ENCODE data around the gene KCNK17. TPM values are rescaled to one million over a fixed set of nuclear protein-coding genes. Genes with fewer than 3 reads are reported as not detected.
"Not testable (repeated sequence)": the region's sequence is repeated elsewhere in the genome, so short reads cannot be mapped to it uniquely, and the experiment has no call there.

The KCNK17 gene
- total RNA-seq, 1 experiment from 2014 or later = not detected

DNA sequence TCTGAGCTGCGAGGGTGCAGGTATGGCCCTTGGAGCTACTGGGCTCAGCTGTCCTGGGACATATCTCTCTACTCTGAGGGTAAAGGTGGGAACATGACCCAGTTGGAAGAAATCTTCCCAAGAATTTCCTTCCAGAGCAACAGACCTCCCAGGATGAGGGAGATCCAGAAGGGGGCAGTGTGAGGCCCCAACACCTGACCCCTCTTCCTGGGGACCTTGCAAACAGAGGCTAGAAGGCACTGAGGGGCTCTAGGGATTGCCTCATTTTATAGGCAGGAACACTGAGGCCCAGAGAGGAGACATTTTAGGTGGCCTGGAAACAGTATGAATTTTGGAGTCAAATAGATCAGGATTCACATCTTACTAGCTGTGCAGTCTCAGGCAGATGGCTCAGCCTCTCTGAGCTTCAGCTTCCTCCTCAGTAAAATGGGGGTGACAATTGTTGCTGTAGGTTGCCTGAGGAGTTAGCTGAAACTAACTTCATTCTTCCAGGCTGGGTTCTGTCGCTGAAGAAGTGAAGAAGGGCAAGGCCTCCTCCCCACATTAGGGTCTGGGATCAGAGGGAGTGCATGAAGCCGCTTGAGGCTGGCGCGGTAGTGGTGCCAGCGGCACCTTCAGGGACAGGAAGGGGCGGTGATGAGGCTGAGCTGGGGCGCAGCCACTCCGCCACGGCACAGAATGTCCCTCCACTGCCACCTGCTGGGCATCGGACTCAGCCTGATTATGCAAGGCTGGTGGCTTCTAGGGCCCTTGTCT lies 11.4 kb downstream of the KCNK17 start:
- DNase-seq (ENCODE audit: low read depth) = peak; percentile 91

DNA sequence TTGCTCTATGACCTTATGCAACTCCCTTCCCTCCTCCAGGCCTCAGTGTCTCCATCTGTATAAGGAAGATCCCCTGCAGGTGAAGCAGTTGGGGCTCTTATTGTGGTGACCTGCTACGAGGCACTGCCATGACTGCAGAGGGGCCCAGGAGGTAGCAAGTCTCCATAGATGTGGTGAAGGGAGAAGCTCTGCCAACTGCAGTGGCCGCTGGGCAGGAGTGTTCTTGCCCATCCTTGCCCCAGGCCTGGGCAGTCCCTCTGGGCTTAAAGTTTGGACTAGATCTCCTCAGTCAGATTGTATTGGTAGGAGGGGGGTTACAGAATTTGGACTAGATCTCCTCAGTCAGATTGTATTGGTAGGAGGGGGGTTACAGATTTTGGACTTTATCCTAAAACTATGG lies 12.2 kb downstream of the KCNK17 start:
- DNase-seq (ENCODE audit: low read depth) = no peak

DNA sequence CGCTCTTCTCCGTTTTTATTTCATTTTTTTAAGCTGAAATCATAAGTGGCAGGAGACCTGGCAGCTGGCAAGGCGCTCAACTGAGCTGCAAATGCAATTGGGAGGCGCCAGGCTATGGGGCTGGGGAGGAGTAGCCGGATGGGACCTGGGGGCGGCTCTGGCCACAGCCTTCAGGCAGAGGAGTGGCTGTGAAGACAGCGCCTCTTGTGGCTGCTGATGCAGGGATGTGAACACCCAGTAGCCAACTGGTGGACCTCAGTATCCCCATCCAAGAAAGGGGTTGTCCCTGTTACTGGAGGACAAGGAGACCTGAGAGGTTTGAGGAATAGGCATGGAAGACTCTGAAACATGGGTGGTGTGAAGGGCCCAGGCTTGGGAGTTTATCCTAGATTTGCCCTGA lies 12.6 kb downstream of the KCNK17 start:
- DNase-seq (ENCODE audit: low read depth) = peak; percentile 65

DNA sequence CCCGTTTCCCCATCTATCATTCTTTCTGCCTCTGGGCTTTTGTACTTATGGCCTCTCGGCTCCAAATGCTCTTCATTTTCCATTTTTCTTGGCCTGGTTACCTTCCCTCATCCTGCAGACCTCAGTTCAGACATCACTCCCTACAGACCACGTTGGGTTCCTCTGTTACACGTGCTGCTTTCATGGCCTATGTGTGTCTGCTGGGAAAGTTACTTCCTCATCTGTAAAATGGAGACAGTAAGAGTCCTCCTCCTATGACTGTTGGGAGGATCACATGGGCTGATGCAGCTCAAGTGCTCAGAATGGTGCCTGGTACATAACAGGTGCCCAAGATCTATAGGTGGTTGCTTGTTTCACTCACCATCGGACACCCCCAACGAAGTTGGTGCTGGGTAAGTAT lies 13.5 kb downstream of the KCNK17 start:
- no peak for DNase-seq (ENCODE audit: low read depth)

DNA sequence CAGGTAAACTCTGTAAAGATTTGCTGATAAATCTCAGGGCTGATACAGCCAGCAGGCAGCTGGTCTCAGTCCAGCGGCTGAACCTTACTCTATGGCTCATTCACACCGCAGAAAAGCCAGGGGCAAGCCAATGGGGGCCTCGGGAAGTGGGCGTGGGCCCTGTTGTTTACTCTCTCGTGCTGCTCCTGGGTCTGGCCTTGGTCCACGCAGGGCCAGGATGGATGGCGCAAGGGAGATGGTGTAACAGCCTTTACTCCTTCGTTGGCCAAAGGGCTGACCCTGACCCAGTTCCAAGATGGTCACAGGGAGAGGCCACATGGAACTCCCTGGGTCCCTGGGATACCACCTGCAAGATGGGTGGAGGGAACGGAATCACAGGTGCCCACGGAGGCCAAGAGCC lies 16.2 kb downstream of the KCNK17 start:
- DNase-seq (ENCODE audit: low read depth) = no peak

DNA sequence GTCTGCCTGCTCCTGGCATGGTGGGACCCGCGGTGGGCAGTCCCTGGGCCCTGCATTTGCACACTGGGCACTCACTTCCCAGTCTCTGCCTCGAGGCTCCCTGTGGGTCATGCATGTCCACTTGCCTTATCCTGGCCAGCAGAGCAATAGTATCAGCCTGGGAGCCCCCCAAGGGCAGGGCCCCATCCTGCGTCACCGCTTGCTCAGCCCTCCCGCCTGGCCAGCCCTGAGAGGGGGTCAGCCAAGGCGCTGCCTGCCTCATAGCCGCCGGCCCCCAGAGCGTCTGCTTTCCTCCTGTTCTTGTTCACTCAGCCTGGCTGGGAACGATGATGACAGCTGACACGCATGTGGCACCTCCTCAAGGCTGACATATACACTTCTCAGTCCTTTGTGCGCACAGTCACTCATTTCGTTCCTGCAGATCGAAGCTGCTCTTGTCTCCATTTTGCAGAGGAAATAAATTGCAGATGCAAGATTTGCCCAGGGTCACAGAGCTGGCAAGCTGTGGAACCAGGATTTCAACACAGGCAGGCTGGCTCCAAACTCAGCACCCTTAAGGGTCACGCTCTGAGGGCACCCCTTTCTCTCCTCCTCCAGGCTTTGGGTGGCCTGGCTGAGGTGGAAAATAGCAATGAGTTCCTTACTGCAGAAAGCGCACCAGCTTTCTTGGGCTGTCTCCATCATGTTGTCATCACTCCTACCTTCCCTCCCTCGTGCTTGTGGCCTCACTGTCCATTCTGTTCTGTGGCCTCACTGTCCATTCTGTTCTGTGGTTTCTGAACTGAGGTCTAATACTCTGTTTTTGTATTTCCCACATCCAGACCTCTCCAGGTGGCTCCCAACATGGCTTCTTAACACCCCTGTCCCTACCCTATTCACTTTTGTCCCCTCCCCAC lies 17.2 kb downstream of the KCNK17 start:
- DNase-seq (ENCODE audit: low read depth) = peak; percentile 75

DNA sequence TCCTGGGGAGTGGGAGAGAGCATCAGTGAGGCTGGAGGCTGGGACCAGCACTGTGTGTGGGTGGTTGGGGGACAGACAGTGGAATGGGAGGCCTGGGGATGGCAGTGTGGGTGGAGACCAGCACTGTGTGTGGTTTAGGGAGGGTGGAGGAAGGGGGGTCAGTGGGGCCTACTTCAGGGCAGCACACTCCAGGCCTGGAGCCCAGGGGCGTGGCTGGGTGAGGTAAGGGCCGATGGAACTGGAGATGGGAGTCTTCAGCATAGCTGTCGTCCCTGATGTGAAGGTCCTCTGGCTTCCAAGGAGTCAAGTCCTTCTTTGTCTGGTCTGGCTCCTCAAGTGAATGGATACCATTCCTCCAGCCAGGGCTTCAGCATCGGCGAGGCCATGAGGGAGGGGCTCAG lies 18.6 kb downstream of the KCNK17 start:
- peak; percentile 64 for DNase-seq (ENCODE audit: low read depth)

DNA sequence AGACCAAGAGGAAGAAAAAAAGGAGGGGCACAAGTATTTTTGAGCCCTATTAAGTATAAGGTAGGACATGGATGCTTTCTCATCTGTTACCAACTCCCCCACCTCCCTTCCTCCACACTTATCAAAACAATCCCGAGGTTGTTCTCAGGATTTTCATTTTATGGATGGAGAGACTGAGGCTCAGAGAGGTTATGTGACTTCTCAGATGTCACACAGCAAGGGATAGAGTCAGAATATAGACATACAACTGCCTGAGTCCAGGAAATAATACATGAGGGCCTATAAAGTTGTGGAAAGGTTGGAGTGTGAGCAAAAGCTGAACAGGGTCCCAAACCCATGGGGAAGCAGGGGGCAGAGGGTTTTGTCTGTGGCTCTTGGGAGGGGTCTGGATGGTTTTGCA lies 19.3 kb downstream of the KCNK17 start:
- no peak for DNase-seq (ENCODE audit: low read depth)

DNA sequence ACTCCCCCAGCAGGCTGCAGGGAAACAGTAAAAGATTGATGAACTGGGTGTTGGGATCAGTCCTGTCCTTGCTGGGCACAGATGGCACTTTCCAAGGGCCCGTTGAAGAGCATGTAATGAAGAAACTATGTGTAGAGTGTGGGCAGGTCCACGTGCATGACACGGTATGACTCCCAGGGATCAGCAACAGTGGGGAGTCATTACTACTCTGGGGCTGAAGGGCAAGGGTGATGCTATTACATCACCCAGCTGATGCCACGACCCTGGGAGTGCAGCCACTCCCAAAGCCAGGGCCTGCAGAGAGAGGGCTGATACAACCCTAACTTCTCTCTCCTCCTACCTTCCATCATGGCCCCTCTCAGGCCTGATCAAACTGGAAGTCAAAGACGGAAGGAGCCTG lies 20.1 kb downstream of the KCNK17 start:
- peak; percentile 37 for DNase-seq (ENCODE audit: low read depth)

DNA sequence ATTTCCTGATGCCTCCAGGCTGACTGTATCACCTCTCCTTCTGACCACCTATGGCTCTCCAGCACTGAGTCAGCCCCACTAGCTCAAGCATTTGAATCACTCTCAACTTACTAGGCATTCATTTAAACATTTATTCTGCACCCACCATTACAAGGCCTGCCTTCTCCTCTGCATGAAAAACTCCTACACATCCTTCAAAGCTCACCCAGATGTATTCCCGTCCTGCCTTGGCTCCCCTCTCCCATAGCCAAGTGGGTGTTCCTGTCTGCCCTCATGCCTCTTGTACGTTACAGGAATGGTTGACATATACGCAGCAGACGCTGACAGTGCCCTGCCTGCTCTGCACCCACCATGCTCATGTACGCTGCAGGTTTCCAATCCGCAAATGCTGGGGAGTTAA lies 21.6 kb downstream of the KCNK17 start:
- no peak for DNase-seq (ENCODE audit: low read depth)

DNA sequence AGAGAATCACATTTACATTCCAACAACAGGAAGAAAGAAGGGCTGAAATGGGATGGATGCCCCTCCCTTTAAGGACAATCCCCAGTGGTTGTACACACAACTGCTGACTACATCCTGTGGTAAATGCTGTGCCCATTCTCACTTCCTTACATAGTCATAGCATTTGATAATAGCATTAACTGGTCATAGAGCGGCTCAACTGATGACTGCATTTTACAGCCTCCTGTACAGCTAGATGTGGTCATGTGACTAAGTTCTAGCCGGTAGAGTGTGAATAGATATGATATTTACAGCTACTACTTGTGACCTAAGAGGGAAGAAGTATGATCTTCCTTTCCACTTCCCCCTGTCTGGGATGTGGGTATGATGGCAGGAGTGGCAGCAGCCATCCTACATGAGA lies 24.7 kb downstream of the KCNK17 start:
- no peak for DNase-seq (ENCODE audit: low read depth)

DNA sequence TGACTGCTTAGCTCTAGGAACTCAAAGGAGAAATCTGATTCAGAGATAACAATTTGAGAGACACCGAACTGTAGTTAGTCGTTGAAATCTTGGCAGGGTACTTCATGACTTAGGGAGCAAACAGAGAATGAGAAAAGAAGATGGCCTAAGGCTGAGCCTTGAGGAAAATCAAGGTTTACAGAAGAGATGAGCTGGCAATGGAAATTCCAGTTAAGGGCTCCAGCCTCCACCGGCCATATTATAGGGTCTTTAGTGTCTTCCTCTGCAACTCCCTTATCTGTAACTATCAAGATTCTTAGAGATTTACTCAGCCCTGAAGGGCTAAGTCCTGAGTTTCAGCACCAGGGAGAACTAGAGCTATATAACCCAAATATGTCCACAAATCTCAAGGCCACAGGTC lies 26.6 kb downstream of the KCNK17 start:
- DNase-seq (ENCODE audit: low read depth) = no peak

DNA sequence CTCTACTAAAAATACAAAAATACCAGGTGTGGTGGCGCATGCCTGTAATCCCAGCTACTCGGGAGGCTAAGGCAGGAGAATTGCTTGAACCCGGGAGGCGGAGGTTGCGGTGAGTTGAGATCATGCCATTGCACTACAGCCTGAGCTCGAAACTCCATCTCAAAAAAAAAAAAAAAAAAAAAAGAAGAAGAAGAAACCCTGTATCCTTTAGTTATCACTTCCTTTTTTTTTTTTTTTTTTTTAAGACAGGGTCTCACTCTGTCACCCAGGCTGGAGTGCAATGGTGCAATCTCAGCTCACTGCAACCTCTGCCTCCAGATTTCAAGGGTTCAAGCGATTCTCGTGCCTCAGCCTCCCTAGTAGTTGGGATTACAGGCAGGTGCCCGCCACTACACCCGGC lies 27.6 kb downstream of the KCNK17 start:
- DNase-seq (ENCODE audit: low read depth) = not testable (repeated sequence)

DNA sequence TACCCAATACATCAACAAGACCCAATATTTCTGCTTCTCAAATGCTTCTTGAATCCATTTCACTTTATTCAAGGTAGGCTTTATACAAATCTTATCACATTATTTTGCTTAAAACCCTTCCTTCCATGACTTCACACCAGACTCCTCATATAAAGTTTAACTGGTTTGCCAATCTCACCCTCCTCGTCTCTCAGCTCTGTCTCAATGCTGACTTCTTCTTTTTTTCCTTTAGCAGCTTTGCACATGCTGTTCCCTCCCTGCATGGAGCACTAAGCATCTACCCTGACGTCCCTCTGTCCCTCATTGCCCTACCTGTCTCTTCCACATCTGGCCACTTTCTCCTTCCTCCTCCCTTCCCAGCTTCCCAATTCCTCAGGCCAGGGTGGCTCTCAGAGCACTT lies 31.4 kb downstream of the KCNK17 start:
- DNase-seq (ENCODE audit: low read depth) = no peak

DNA sequence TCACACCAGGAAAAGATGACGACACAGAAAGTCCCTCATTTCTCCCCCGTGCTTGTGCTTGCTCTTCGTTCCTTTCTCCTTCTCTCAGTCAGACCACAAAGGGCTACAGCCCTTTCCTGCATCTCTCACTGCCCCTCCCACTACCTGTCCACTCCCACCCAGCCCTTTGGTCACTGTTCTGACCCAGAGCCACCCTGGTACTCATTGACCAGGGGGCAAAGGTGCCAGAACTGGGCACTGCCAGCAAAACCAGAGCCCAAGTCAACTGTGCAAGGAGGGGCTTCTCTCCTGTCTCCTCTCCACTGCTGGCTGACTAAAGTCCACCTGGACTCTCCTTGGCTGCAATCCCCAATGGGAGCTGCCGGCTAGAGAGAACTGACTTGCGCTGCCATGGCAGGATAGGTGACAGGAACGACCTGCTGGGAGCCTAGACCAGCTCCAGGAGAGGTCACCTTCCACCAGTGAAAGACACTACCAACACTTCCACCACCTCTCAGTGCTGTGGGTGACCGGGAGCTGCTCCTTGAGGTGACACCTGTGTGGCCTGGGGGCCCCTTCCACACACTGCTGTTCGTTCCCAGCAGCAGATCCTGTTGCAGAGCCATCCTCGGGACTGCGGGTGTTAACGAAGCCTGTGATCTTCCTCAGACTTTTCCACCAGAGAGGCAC lies 32.8 kb downstream of the KCNK17 start:
- DNase-seq (ENCODE audit: low read depth) = no peak

DNA sequence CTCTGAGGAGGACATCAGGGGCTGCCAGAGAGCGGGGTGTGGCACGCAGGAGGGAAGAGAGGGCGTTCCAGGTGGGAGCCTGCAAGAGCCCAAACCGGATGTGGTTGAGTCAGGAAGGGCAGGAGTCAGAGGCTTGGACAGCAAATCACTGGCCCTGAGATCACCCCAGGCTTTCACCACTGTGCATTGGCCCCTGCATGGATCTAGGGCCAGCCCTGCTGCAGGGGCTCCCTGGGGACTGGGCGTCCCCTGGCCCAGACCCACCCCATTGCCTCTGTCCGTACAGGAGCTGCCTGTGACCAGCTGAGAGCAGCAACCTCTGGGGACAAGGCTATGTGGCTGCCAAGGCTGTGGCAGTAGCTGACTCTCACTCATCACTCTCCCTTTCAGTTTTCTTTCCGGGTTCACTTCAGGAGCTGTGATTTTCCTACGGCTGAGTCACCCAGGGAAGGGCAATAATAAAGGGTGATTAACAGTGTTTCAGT lies 33.9 kb downstream of the KCNK17 start:
- peak; percentile 83 for DNase-seq (ENCODE audit: low read depth)

DNA sequence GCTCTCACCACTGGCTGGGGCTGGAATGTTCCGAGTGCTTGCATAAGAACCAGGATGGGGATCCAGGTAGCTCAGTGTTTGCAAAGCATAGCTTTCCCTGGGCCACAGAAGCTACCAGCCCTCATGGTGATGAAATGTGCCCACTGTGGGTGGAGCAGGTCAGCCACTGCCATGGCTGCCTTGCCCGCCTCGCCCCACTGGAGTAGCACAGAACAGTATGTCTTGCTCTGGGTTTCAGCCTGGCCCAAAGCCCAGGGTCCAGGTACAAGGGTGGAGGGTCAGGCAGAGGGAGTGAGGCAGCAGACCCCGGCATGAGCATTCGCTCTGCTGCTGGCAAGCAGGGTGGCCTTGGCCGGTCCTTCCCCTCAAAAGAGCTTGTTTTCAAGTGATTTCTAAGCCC lies 34.7 kb downstream of the KCNK17 start:
- no peak for DNase-seq (ENCODE audit: low read depth)

DNA sequence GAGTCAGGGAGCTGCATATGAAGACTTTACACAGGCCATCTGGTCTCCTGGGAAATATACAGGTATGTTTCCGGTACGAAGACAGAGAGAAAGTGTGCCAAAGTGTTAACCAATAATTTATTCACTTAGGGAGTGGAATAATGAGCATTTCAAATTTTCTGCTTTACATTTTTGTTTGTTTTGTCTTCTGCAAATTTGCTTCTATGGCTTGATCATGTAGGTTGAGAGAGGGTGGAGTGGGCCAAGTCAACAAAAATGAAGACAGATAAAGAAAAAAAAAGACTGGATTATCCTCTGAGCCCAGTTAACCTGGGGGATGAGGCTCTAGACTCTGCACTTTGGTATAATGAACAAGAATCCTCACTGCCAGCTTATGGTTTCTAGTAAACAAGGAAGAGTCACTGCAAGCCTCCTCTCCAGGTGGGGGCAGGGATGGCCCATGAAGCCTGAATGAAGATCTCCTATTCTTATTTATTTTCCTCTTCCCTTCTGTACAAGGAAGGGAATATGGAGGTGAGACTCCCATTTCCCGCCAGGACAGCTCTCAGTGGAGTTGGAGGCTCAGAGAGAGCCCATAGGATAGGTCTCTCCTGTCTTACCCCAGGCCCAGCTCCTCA lies 37.7 kb downstream of the KCNK17 start:
- DNase-seq (ENCODE audit: low read depth) = no peak

DNA sequence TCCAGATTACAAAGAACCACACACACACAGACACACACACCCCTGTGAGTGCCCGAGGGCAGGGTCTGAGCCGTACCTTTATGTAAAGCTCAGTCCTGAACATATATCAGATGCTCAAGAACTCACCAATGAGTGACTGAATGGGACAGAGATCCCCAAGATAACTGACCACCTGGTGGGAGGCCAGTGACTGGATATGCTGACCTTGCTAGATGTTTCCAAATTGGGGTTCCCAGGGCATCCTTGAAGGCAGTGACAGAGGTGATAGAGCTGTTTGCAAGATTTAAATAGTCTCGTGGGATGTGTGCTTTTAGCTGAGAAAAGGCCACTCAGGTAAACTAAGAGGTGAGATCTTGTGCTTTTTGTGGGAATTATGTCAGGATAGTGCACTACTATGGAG lies 39.3 kb downstream of the KCNK17 start:
- no peak for DNase-seq (ENCODE audit: low read depth)

DNA sequence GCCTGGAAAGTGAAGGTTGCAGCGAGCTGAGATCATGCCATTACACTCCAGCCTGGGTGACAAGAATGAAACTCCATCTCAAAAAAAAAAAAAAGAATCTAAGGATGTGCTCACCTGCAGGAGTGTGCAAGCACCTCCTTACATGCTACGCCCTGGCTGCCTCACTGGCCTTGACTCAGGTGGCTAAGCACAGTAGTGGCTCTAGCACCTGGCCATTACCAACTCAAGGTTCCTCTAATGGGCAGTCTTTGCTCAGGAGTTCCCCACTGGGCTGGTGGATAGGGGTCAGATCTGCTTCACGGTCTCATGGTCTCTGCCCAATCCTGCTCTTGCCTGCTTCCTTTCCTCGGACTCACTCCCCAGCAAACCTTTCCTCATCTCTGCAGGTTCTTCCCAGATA lies 39.7 kb downstream of the KCNK17 start:
- no peak for DNase-seq (ENCODE audit: low read depth)

DNA sequence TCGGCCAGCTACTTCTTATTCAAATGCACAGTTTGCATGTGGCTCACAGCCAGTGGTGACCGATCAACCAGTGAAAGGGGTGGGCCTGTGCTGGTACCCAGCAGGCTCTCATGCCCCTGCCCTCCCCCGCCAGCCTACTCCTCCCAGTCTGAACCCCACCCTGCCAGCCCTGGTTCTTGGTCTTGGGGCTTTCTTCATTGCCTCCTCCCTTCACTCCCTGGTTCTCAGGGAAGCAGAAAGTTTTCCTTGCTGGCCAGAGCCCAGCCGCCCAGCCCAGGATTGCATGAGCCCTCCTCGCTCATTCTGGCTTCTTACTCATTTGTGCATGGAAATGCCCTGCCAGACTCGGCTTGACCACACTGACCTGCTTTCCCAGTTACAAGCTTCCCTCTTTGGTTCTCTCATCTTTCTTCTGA lies 40.8 kb downstream of the KCNK17 start:
- DNase-seq (ENCODE audit: low read depth) = no peak

DNA sequence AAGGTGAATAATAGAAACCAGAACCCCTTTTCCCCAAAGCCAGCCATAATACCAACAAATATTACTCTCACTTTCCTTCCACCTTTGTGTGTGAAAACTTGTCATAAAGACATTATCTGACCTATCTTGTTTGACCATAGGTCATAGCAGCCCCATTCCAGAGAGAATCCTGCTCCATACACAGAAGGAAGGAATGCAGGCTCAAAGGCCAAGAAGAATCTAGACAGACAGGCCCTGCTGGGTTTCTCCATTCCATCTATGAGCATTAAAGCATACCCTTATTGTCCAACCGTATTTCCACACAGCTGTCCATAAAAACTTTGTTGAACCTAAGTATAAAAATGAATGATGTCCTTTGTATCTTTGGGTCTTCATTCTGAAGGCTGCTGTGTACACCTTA lies 44.3 kb downstream of the KCNK17 start:
- no peak for DNase-seq (ENCODE audit: low read depth)
